K562 (cell line): ENCODE data around the gene SRGAP3. TPM values are rescaled to one million over a fixed set of nuclear protein-coding genes. Genes with fewer than 3 reads are reported as not detected.
A peak's percentile ranks its signal among the peaks of the same experiment; 100 is the strongest.

Experiments
- ARID2 ChIP-seq: fragments of 450-650 bp; IDR thresholded peaks from 2 replicates; pipeline ENCODE4 v1.6.1; 2017; ENCODE audit warnings: antibody characterized with exemption, mild to moderate bottlenecking
- CC2D1A ChIP-seq: fragments of 450-650 bp; IDR thresholded peaks from 2 replicates; pipeline ENCODE4 v1.6.1; 2017; ENCODE audit warnings: mild to moderate bottlenecking
- CHD4 ChIP-seq: fragments of 200-600 bp; sonication (generic); IDR thresholded peaks from 3 replicates; pipeline ENCODE4 v1.6.1; 2012; ENCODE audit warnings: low read depth, mild to moderate bottlenecking, mixed read lengths, low read length, inconsistent platforms; ENCODE audit not compliant: insufficient read depth, insufficient replicate concordance, poor library complexity, severe bottlenecking
- FOXK1 ChIP-seq: sonication (generic); formaldehyde crosslinking; IDR thresholded peaks from 2 replicates; pipeline ENCODE4 v1.8.0; 2022; ENCODE audit warnings: missing genetic modification reagents, mild to moderate bottlenecking, borderline replicate concordance
- FOXK2 ChIP-seq, 2 experiments: fragments of 450-650 bp; IDR thresholded peaks in 1 of 2; conservative IDR thresholded peaks in 1 of 2; 2 replicates each; pipeline ENCODE4 v1.6.1; 2016; ENCODE audit warnings: low read depth in 2 of 2, mild to moderate bottlenecking in 1 of 2
- MTA1 ChIP-seq: fragments of 450-650 bp; IDR thresholded peaks from 2 replicates; pipeline ENCODE4 v1.6.1; 2017; ENCODE audit warnings: borderline replicate concordance
- MYNN ChIP-seq, 2 experiments: sonication (generic); formaldehyde crosslinking in 1 of 2; IDR thresholded peaks; 2 replicates each; pipeline versions ENCODE4 v1.5.0 to v1.6.1; 2016 to 2020; ENCODE audit warnings: antibody characterized with exemption in 1 of 2, missing genetic modification reagents in 1 of 2
- PHF21A ChIP-seq: fragments of 450-650 bp; IDR thresholded peaks from 2 replicates; pipeline ENCODE4 v1.6.1; 2017; ENCODE audit warnings: low read depth, borderline replicate concordance
- POU5F1 ChIP-seq: fragments of 150-350 bp; IDR thresholded peaks from 2 replicates; pipeline ENCODE4 v1.6.1; 2014; ENCODE audit warnings: borderline replicate concordance, low read length, low read depth, mild to moderate bottlenecking; ENCODE audit not compliant: partially characterized antibody
- PREB ChIP-seq: sonication (generic); formaldehyde crosslinking; IDR thresholded peaks from 2 replicates; pipeline ENCODE4 v1.8.1; 2023; ENCODE audit warnings: mild to moderate bottlenecking, missing genetic modification reagents
- RB1 ChIP-seq: fragments of 450-650 bp; IDR thresholded peaks from 2 replicates; pipeline ENCODE4 v1.6.1; 2017; ENCODE audit warnings: low read depth, mild to moderate bottlenecking
- SIX5 ChIP-seq, 2 experiments: IDR thresholded peaks; 2 replicates each; pipeline ENCODE4 v1.6.1; 2011; ENCODE audit warnings: low read length in 2 of 2, borderline replicate concordance in 1 of 2, low read depth in 1 of 2, mild to moderate bottlenecking in 1 of 2, moderate library complexity in 1 of 2; ENCODE audit not compliant: insufficient read depth in 1 of 2
- SMAD2 ChIP-seq: fragments of 150-350 bp; IDR thresholded peaks from 2 replicates; pipeline ENCODE4 v1.6.1; 2014; ENCODE audit warnings: low read depth, mild to moderate bottlenecking, low read length
- SMARCE1 ChIP-seq: fragments of 450-650 bp; IDR thresholded peaks from 2 replicates; pipeline ENCODE4 v1.7.1; 2016; ENCODE audit warnings: mild to moderate bottlenecking
- TEAD4 ChIP-seq, 2 experiments: sonication (generic) in 1 of 2; formaldehyde crosslinking in 1 of 2; IDR thresholded peaks; 2 replicates each; pipeline versions ENCODE4 v1.6.1 to v1.8.0; 2012 to 2022; ENCODE audit warnings: borderline replicate concordance in 1 of 2, inconsistent platforms in 1 of 2, low read length in 1 of 2, mild to moderate bottlenecking in 1 of 2, missing genetic modification reagents in 1 of 2
- ZMIZ1 ChIP-seq, 2 experiments: fragments of 150-350 bp in 1 of 2; IDR thresholded peaks; 2 replicates each; pipeline ENCODE4 v1.6.1; 2012 to 2016; ENCODE audit warnings: low read depth in 2 of 2, low read length in 2 of 2, mild to moderate bottlenecking in 1 of 2, moderate library complexity in 1 of 2
- ZNF511 ChIP-seq: sonication (generic); formaldehyde crosslinking; IDR thresholded peaks from 2 replicates; pipeline ENCODE4 v1.8.0; 2022; ENCODE audit warnings: mild to moderate bottlenecking, missing genetic modification reagents
- polyA plus RNA-seq, 8 experiments: library from polyadenylated mRNA; depleted of rRNA in 4 of 8; stranded (reverse) in 5 of 8; unstranded in 3 of 8; fragments of >200 nt; fragmentation: Nextera tagmentation in 2 of 8; fragmentation: Illumina TruSeq in 1 of 8; extraction: Ambion mirVana in 2 of 8; extraction: Trizol in 1 of 8; gene quantifications; 2 replicates each; pipeline versions ENCODE4 v1.2.1 to v1.2.3, GENCODE V29; 2011 to 2014; ENCODE audit warnings: inconsistent platforms in 1 of 8, missing spikeins in 1 of 8
- total RNA-seq, 7 experiments: library from RNA; depleted of rRNA in 6 of 7; stranded (reverse); fragments of >200 nt in 6 of 7; fragmentation: Illumina TruSeq in 2 of 7; extraction: Trizol in 2 of 7; gene quantifications; 2 replicates each; pipeline versions ENCODE4 v1.2.1 to v1.2.3, GENCODE V29; 2011 to 2021; ENCODE audit warnings: low replicate concordance in 1 of 7
- TF ChIP-seq, protein P1 (sequence below): sonication (generic); formaldehyde crosslinking; IDR thresholded peaks from 2 replicates; pipeline ENCODE4 v1.8.0; 2023; ENCODE audit warnings: mild to moderate bottlenecking, missing genetic modification reagents

SRGAP3 gene
- total and polyA plus RNA-seq, 9 of the 15 experiments (the other 6 are each of a cell fraction or from before 2014, with no cell fraction given), result 0.11 to 0.85 (median 0.35) TPM; not detected in 2

GRCh38 chr3:9067352-9067975 is 182.0 kb downstream of the SRGAP3 start (continued):
- no peak for TF ChIP-seq SIX5 (IDR thresholded peaks at IDR 0.05; ENCODE audit: borderline replicate concordance in 1 of 2, insufficient read depth in 1 of 2, low read depth in 1 of 2, low read length in 2 of 2)
- TF ChIP-seq POU5F1, result no peak
- TF ChIP-seq, protein P1, sequence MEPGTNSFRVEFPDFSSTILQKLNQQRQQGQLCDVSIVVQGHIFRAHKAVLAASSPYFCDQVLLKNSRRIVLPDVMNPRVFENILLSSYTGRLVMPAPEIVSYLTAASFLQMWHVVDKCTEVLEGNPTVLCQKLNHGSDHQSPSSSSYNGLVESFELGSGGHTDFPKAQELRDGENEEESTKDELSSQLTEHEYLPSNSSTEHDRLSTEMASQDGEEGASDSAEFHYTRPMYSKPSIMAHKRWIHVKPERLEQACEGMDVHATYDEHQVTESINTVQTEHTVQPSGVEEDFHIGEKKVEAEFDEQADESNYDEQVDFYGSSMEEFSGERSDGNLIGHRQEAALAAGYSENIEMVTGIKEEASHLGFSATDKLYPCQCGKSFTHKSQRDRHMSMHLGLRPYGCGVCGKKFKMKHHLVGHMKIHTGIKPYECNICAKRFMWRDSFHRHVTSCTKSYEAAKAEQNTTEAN (CRISPR knock-in tag), result no peak
- TF ChIP-seq CHD4, result no peak
- peak; percentile 30; the same call in 1 of the 2 replicates for TF ChIP-seq TEAD4 (IDR thresholded peaks at IDR 0.05; ENCODE audit: low read length)
- TF ChIP-seq TEAD4 (CRISPR knock-in tag; IDR thresholded peaks at IDR 0.05; ENCODE audit: borderline replicate concordance), result no peak
- 0 out of 4 replicates have a peak, but pooled peaks of 1 of the 2 experiments have one; percentile 15 for TF ChIP-seq FOXK2 (conservative IDR thresholded peaks at IDR 0.05 in 1 of 2, IDR thresholded peaks at IDR 0.05 in 1 of 2; ENCODE audit: low read depth in 2 of 2)
- TF ChIP-seq FOXK1 (CRISPR knock-in tag), result no peak
- no peak for TF ChIP-seq PREB (CRISPR knock-in tag)
- TF ChIP-seq CC2D1A, result peak; percentile 51; the same call in 1 of the 2 replicates
- TF ChIP-seq SMAD2, result no peak
- peak; percentile 56; the same call in 1 of the 2 replicates for TF ChIP-seq RB1
- TF ChIP-seq ZMIZ1 (IDR thresholded peaks at IDR 0.05; ENCODE audit: low read depth in 2 of 2, low read length in 2 of 2), result 0 out of 4 replicates have a peak, but pooled peaks of 1 of the 2 experiments have one; percentile 28
- TF ChIP-seq MYNN (IDR thresholded peaks at IDR 0.05), result no peak
- TF ChIP-seq MYNN (CRISPR knock-in tag; IDR thresholded peaks at IDR 0.05), result no peak
- TF ChIP-seq PHF21A, result 0 out of 2 replicates have a peak, but pooled peaks have one; percentile 11
- no peak for TF ChIP-seq MTA1
- TF ChIP-seq ZNF511 (CRISPR knock-in tag), result no peak
- TF ChIP-seq ARID2, result peak; percentile 44; the same call in 1 of the 2 replicates
- TF ChIP-seq SMARCE1, result no peak
